Measurements from ENCODE around the gene BST2. TPM values are rescaled to one million over a fixed set of nuclear protein-coding genes. Genes with fewer than 3 reads are reported as not detected.

Gene BST2
- total RNA-seq, 4 donors from 2014 or later: 4.1 to 66.8 (median 31.0) TPM

DNA sequence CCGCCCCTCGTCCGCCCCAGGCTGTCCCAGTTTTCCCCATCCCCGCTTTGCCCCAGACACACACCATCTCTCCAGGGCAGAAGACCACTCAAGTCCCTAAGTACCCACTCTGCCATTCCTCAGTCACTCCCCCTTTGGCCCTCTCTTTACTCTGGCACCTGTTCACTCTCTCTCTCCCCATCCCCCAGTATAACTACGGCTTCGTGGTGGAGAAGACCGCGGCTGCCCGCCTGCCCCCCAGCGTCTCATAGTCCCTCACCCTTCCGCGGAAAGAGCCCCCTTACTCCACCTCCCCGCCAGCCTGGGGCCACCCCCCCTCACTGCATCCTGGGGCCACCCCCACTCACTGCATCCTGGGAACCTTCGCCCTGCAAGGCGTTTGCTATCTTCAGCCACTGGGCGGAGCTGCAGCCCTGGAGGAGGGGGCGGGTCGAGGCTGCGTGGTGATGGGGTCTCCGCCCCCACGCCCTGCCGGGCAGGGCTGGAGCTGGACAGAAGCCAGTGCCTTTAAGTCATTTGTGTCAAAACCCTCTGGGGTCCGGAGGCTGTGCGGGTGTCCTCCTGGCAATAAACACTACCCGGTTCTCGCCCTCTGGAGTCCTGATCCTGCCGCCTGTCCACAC lies 19.4 kb upstream of the BST2 start:
- Histone ChIP-seq H3K27me3 (no peaks in the 10 kb centered on the region), H3K4me1 (peaks cover 5 to 28% (median 6%) of the 10 kb centered on the region in 3 donors), H3K36me3 (peaks cover 0 to 23% (median 0%) of the 10 kb centered on the region in 3 donors), H3K9me3 (no peaks in the 10 kb centered on the region), H3K27ac (no peak overlapping the region), H3K4me3 (no peak overlapping the region)
- no peak for TF ChIP-seq POLR2A (IDR thresholded peaks at IDR 0.05)
- TF ChIP-seq, protein P1, sequence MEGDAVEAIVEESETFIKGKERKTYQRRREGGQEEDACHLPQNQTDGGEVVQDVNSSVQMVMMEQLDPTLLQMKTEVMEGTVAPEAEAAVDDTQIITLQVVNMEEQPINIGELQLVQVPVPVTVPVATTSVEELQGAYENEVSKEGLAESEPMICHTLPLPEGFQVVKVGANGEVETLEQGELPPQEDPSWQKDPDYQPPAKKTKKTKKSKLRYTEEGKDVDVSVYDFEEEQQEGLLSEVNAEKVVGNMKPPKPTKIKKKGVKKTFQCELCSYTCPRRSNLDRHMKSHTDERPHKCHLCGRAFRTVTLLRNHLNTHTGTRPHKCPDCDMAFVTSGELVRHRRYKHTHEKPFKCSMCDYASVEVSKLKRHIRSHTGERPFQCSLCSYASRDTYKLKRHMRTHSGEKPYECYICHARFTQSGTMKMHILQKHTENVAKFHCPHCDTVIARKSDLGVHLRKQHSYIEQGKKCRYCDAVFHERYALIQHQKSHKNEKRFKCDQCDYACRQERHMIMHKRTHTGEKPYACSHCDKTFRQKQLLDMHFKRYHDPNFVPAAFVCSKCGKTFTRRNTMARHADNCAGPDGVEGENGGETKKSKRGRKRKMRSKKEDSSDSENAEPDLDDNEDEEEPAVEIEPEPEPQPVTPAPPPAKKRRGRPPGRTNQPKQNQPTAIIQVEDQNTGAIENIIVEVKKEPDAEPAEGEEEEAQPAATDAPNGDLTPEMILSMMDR (IDR thresholded peaks at IDR 0.05): peak in 2 of 6 experiments; percentile 21 to 34
- intact Hi-C loops (cut with DNase I): no loop called here
- 40 to 51% methylated on average over 10 of the region's 27 CpGs for WGBS, 2 donors
- DNase-seq: no peak

DNA sequence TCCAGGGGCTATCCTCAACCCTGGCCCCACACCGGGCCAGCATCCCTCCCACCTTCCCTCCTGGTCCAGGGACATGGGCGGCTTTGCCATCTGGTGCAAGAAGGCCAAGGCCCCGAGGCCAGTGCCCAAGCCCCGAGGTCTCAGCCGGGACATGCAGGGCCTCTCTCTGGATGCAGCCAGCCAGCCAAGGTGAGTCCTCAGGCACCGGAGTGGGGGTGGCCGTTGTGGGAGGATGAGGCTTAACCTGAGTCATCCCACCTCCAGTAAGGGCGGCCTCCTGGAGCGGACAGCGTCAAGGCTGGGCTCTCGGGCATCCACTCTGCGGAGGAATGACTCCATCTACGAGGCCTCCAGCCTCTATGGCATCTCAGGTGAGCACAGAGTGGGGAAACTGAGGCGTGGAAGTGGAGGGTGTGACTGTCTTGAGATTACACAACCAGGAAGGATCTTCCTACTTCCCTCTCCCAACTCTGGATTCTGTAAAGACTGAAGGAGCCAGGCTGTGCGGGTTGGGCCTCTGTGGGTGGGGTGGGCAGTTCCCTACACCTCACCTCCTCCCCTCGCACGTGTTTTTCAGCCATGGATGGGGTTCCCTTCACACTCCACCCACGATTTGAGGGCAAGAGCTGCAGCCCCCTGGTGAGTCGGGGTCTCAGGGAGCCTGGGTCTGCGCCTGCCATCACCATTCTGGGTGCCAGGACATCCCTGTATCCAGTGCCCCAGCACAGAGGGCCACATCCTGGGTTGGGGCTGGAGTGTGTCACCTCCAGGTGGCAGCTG lies 18.2 kb upstream of the BST2 start:
- 82 to 83% methylated on average over 5 to 14 of the region's 20 CpGs for WGBS, 2 donors
- H3K27ac ChIP-seq: no peak overlapping the region
- no peaks in the 10 kb centered on the region for H3K27me3 ChIP-seq
- H3K9me3 ChIP-seq: no peaks in the 10 kb centered on the region
- intact Hi-C loops (cut with DNase I): no loop called here
- no peak overlapping the region for H3K4me3 ChIP-seq
- DNase-seq: no peak
- peaks cover 0 to 23% (median 0%) of the 10 kb centered on the region in 3 donors for H3K36me3 ChIP-seq
- TF ChIP-seq POLR2A (IDR thresholded peaks at IDR 0.05): no peak
- TF ChIP-seq, protein P1 (IDR thresholded peaks at IDR 0.05): no peak
- peaks cover 4 to 27% (median 10%) of the 10 kb centered on the region in 3 donors for H3K4me1 ChIP-seq

DNA sequence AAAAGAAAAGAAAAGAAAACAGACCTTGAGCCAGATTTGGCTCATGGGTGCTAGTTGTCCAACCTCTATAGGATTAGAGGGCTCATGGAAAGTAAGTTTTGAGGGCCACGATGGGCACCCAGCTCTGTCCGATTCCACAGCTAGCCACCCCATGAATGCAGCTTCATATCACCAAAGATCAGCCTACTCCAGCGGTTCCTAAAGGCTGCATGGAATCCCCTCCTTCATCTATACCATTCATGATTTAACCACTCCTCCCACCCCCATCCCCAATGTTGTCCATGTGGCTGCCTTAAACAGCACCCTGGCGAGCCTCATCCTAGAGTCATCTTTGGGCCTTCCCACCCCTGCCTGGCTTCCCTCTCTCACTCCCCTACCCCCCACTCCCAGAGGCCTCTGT lies 16.5 kb upstream of the BST2 start:
- H3K36me3 ChIP-seq: peaks cover 0 to 23% (median 0%) of the 10 kb centered on the region in 3 donors
- H3K9me3 ChIP-seq: no peaks in the 10 kb centered on the region
- TF ChIP-seq POLR2A (IDR thresholded peaks at IDR 0.05): no peak
- TF ChIP-seq, protein P1 (IDR thresholded peaks at IDR 0.05): no peak
- intact Hi-C loops (cut with DNase I): no loop called here
- 91 to 100% methylated on average over 4 of the region's 4 CpGs for WGBS, 2 donors
- no peak overlapping the region for H3K27ac ChIP-seq
- DNase-seq: no peak
- no peak overlapping the region for H3K4me3 ChIP-seq
- H3K4me1 ChIP-seq: peaks cover 4 to 40% (median 10%) of the 10 kb centered on the region in 3 donors
- H3K27me3 ChIP-seq: no peaks in the 10 kb centered on the region

DNA sequence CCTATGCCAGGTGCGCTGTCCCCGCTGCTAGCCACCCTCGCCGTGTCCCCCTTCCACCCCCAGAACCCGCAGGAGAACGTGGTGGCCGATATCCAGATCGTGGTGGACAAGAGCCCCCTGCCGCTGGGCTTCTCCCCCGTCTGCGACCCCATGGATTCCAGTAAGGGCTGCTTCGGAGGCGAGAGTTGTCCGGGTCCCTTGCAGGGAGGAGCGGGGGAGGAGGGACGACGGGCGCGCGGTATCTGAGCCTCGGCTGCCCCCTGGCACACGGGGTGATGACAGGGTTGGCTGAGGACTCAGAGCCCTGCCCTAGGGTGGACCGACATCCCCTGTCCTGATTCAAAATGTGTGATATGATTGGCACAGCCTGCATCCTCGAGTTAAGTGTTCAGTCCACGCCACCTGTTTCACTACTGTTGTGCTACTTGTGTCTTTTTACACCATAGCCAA lies 15.1 kb upstream of the BST2 start:
- peak overlapping the region; percentile 81 to 93 (median 88) for H3K27ac ChIP-seq
- DNase-seq: no peak
- H3K27me3 ChIP-seq: peaks cover 0 to 1% (median 0%) of the 10 kb centered on the region in 4 donors
- TF ChIP-seq POLR2A (IDR thresholded peaks at IDR 0.05): no peak
- TF ChIP-seq, protein P1 (IDR thresholded peaks at IDR 0.05): peak in 1 of 6 experiments; percentile 4
- H3K36me3 ChIP-seq: peaks cover 0 to 23% (median 0%) of the 10 kb centered on the region in 3 donors
- intact Hi-C loops (cut with DNase I): no loop called here
- H3K4me3 ChIP-seq: peak overlapping the region; percentile 77 to 87 (median 82)
- H3K4me1 ChIP-seq: peaks cover 4 to 40% (median 10%) of the 10 kb centered on the region in 3 donors
- H3K9me3 ChIP-seq: no peaks in the 10 kb centered on the region
- 10% methylated on average over 3 to 6 of the region's 25 CpGs for WGBS, 2 donors
